HG03159 (cell line): ENCODE results near the gene EDEM3.

Source experiments
- ATAC-seq: cut with Tn5 transposase; IDR thresholded peaks from one replicate; pipeline ENCODE4 v1.9.1; 2021; ENCODE audit warnings: mild to moderate bottlenecking, moderate library complexity; ENCODE audit not compliant: unreplicated experiment

Gene EDEM3

GRCh38 chr1:184743062-184743756, 11.4 kb downstream of the EDEM3 start:
- peak; percentile 55 for ATAC-seq

GRCh38 chr1:184740344-184740743, 14.3 kb downstream of the EDEM3 start:
- no peak for ATAC-seq

GRCh38 chr1:184739796-184740195, 14.9 kb downstream of the EDEM3 start:
- ATAC-seq: no peak

GRCh38 chr1:184739070-184739469, 15.6 kb downstream of the EDEM3 start:
- no peak for ATAC-seq

GRCh38 chr1:184734980-184735379, 19.7 kb downstream of the EDEM3 start:
- no peak for ATAC-seq

- no peak for ATAC-seq
Measured at GRCh38 chr1:184724843-184725242, 29.8 kb downstream of the EDEM3 start.

- ATAC-seq: no peak
Measured at GRCh38 chr1:184716158-184716557, 38.5 kb downstream of the EDEM3 start.

GRCh38 chr1:184709418-184709817, 45.2 kb downstream of the EDEM3 start:
- ATAC-seq: no peak

- no peak for ATAC-seq
Measured at GRCh38 chr1:184708084-184708676, 46.5 kb downstream of the EDEM3 start.

GRCh38 chr1:184705271-184705670, 49.4 kb downstream of the EDEM3 start:
- ATAC-seq: no peak

GRCh38 chr1:184701816-184702215, 52.8 kb downstream of the EDEM3 start:
- no peak for ATAC-seq

- ATAC-seq: no peak
Measured at GRCh38 chr1:184698969-184699368, 55.7 kb downstream of the EDEM3 start.

- no peak for ATAC-seq
Measured at GRCh38 chr1:184698016-184698415, 56.6 kb downstream of the EDEM3 start.

GRCh38 chr1:184696403-184696802, 58.3 kb downstream of the EDEM3 start:
- no peak for ATAC-seq

GRCh38 chr1:184695023-184695422, 59.6 kb downstream of the EDEM3 start:
- no peak for ATAC-seq

- no peak for ATAC-seq
Measured at GRCh38 chr1:184693011-184693410, 61.6 kb downstream of the EDEM3 start.

GRCh38 chr1:184691719-184692324, 62.8 kb downstream of the EDEM3 start:
- no peak for ATAC-seq

- no peak for ATAC-seq
Measured at GRCh38 chr1:184686540-184686939, 68.1 kb downstream of the EDEM3 start.

- no peak for ATAC-seq
Measured at GRCh38 chr1:184685116-184685515, 69.5 kb downstream of the EDEM3 start.

GRCh38 chr1:184684285-184685074, 70.2 kb downstream of the EDEM3 start:
- no peak for ATAC-seq

- no peak for ATAC-seq
Measured at GRCh38 chr1:184682956-184683355, 71.7 kb downstream of the EDEM3 start.
